Endothelial cell of umbilical vein (primary cell): Measurements from ENCODE around the gene SLC22A17. TPM values are rescaled to one million over a fixed set of nuclear protein-coding genes. Genes with fewer than 3 reads are reported as not detected.

Source experiments
- BruUV-seq: library from RNA; stranded (reverse); fragments of 400-500 nt; replicated peaks from 2 replicates; lab custom pipeline; 2021; lab: Mats Ljungman, UMichigan
- CTCF ChIA-PET: fragments of 300-600, 350-600 bp; sonication (Branson Sonifier 250); formaldehyde crosslinking; loops from one replicate; lab custom pipeline; 2021; ENCODE audit warnings: antibody characterized with exemption, inconsistent platforms; lab: Charles Lee
- POLR2A ChIA-PET: fragments of 300-600, 350-600 bp; sonication (Branson Sonifier 250); formaldehyde crosslinking; loops from one replicate; lab custom pipeline; 2021; ENCODE audit warnings: antibody characterized with exemption, inconsistent platforms; lab: Charles Lee
- DNase-seq: peaks from one replicate; pipeline ENCODE4 v3.0.0-alpha.2; 2011; ENCODE audit warnings: low read depth, low spot score
- FAIRE-seq: peaks from 2 replicates; lab custom pipeline; 2011; peaks lifted over from hg19 to GRCh38; lab: Jason Lieb, UNC
- H2AFZ ChIP-seq: 2 replicates; pipeline ENCODE4 v1.6.0; 2012; ENCODE audit warnings: low read depth, low read length, control low read depth, inconsistent platforms
- H3K27ac ChIP-seq: 2 replicates; pipeline ENCODE4 v1.5.1; 2011; ENCODE audit warnings: low read depth, mild to moderate bottlenecking, control low read depth, low read length, moderate library complexity; ENCODE audit not compliant: insufficient read depth
- H3K27me3 ChIP-seq, 2 experiments: 2 replicates each; pipeline versions ENCODE4 v1.6.0 to v1.6.1; 2011; ENCODE audit warnings: low read length in 2 of 2, mixed read lengths in 1 of 2; ENCODE audit not compliant: control insufficient read depth in 2 of 2, insufficient read depth in 2 of 2
- H3K36me3 ChIP-seq, 2 experiments: 2 replicates in 1 of 2; 3 replicates in 1 of 2; pipeline ENCODE4 v1.5.1; 2011; ENCODE audit warnings: low read length in 2 of 2, mild to moderate bottlenecking in 1 of 2, moderate library complexity in 1 of 2; ENCODE audit not compliant: control insufficient read depth in 2 of 2, insufficient read depth in 2 of 2; ENCODE audit errors: extremely low read depth in 1 of 2
- H3K4me1 ChIP-seq: 3 replicates; pipeline ENCODE4 v1.5.1; 2011; ENCODE audit warnings: mild to moderate bottlenecking, low read length; ENCODE audit not compliant: control insufficient read depth, insufficient read depth; ENCODE audit errors: extremely low read depth
- H3K4me2 ChIP-seq: 2 replicates; pipeline ENCODE4 v1.6.1; 2011; ENCODE audit warnings: low read length, control low read depth, mixed read lengths; ENCODE audit not compliant: insufficient read depth
- H3K4me3 ChIP-seq, 3 experiments: fragments of 200-600 bp in 1 of 3; sonication (generic), shearing (Covaris generic) in 1 of 3; replicated peaks in 1 of 3; 2 replicates each; pipeline ENCODE4 v1.5.1; 2011 to 2016; ENCODE audit warnings: control low read depth in 3 of 3, low read length in 3 of 3, mild to moderate bottlenecking in 2 of 3, inconsistent platforms in 1 of 3, low read depth in 1 of 3, moderate library complexity in 1 of 3; ENCODE audit not compliant: insufficient read depth in 1 of 3
- H3K79me2 ChIP-seq: 2 replicates; pipeline ENCODE4 v1.6.0; 2012; ENCODE audit warnings: low read length, inconsistent platforms; ENCODE audit not compliant: control insufficient read depth, insufficient read depth
- H3K9ac ChIP-seq: replicated peaks from 2 replicates; pipeline ENCODE3; 2011; ENCODE audit warnings: low read length, control low read depth; ENCODE audit not compliant: insufficient read depth; ENCODE audit errors: extremely low read depth
- H3K9me1 ChIP-seq: replicated peaks from 3 replicates; pipeline ENCODE4 v1.6.0; 2011; ENCODE audit warnings: mild to moderate bottlenecking, low read length; ENCODE audit not compliant: control insufficient read depth, insufficient read depth; ENCODE audit errors: extremely low read depth
- H3K9me3 ChIP-seq: replicated peaks from 2 replicates; pipeline ENCODE4 v1.5.1; 2012; ENCODE audit warnings: low read length, inconsistent platforms; ENCODE audit not compliant: control insufficient read depth, insufficient read depth
- H4K20me1 ChIP-seq: replicated peaks from 2 replicates; pipeline ENCODE3; 2011; ENCODE audit warnings: mild to moderate bottlenecking, low read length; ENCODE audit not compliant: control insufficient read depth, insufficient read depth; ENCODE audit errors: extremely low read depth
- EZH2 ChIP-seq: IDR thresholded peaks from 2 replicates; pipeline ENCODE4 v1.6.1; 2012; ENCODE audit warnings: borderline replicate concordance, low read depth, mild to moderate bottlenecking, moderate library complexity, low read length, inconsistent platforms; ENCODE audit not compliant: severe bottlenecking
- GATA2 ChIP-seq: IDR thresholded peaks from 2 replicates; pipeline ENCODE4 v1.7.0; 2011; ENCODE audit warnings: low read depth, mild to moderate bottlenecking, moderate library complexity, mixed read lengths, low read length; ENCODE audit not compliant: insufficient read length, insufficient read depth
- MAX ChIP-seq: IDR thresholded peaks from 2 replicates; pipeline ENCODE4 v1.6.1; 2011; ENCODE audit not compliant: insufficient read depth, insufficient read length
- POLR2A ChIP-seq: IDR thresholded peaks from 2 replicates; pipeline ENCODE4 v1.6.1; 2012; ENCODE audit warnings: low read depth, mild to moderate bottlenecking, control low read depth, low read length
- POLR2AphosphoS5 ChIP-seq: IDR thresholded peaks from 2 replicates; pipeline ENCODE4 v1.6.1; 2012; ENCODE audit warnings: low read depth, mild to moderate bottlenecking, control low read depth, low read length, moderate library complexity; ENCODE audit not compliant: insufficient read depth
- dilution Hi-C: fragments of 300-500 bp; cut with MboI; formaldehyde crosslinking; loops from one replicate; pipeline ENCODE4 v1.15.0; 2019; ENCODE audit warnings: low sequenced_read_pairs; ENCODE audit not compliant: extremely low pct_ligation_motif_present
- intact Hi-C: fragments of 100-400 bp; cut with micrococcal nuclease; formaldehyde crosslinking; loops from one replicate; pipeline ENCODE4 v1.10.0; 2022
- polyA plus RNA-seq, 4 experiments: library from polyadenylated mRNA; depleted of rRNA in 3 of 4; stranded (reverse) in 3 of 4; unstranded in 1 of 4; fragments of >200 nt; gene quantifications; 2 replicates each; pipeline versions ENCODE4 v1.2.1 to v1.2.3, GENCODE V29; 2011 to 2012; ENCODE audit warnings: missing spikeins in 1 of 4
- total RNA-seq: library from RNA; stranded (reverse); gene quantifications from 2 replicates; pipeline ENCODE4 v1.2.3, GENCODE V29; 2021
- TF ChIP-seq, protein P1 (sequence below), 2 donors: IDR thresholded peaks; 1 replicate in 1 of 2; 2 replicates in 1 of 2; pipeline ENCODE4 v1.5.1; 2011; ENCODE audit warnings: low read length in 2 of 2, mild to moderate bottlenecking in 2 of 2, moderate library complexity in 2 of 2, control low read depth in 1 of 2, inconsistent platforms in 1 of 2, low read depth in 1 of 2; ENCODE audit not compliant: insufficient read depth in 1 of 2; ENCODE audit errors: extremely low read depth in 1 of 2

Gene SLC22A17
- total and polyA plus RNA-seq, 2 donors (not counting 3 experiments of a cell fraction or from before 2014, with no cell fraction given) = 2.9 to 4.6 TPM

DNA sequence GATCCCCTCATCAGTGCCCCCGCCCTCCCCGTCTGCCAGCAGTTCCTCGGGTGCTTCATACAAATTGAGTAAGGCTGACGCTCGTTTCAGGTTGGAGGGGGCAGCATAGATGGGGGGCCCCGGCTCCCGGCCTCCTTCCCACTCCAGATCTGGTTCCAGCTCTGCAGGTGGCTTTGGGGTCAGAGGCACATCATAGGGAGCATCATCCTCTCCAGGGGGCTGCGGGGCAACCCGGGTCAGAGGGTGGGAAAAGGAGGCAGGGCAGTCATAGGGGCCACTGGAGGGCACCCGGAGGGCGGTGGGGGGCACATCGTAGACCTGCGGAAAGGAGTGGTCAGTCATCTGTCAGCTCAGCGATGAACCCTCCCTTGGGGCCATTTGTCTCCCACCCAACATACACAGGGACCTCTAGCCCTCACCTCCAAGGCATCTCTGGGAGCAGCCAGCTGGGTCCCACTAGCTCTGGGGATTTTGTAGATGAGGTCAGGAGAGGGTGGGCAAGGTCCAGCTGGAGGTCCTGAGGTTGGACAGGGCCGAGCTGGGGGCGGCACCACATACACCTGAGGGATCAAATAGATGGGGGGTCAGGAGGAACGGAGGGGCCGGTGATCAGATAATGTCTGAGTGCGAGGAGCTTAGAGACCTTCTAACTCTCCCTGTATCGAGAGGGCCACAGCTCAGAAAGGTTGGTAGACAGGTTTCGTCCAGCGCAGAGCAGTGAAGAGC lies 7.2 kb upstream of the SLC22A17 start:
- Histone ChIP-seq H3K4me3 (no peak overlapping the region), H3K9ac (no peak overlapping the region), H3K4me2 (no peak overlapping the region), H3K4me1 (no peaks in the 10 kb centered on the region), H4K20me1 (no peaks in the 10 kb centered on the region), H2AFZ (no peak overlapping the region), H3K79me2 (no peaks in the 10 kb centered on the region), H3K9me1 (no peaks in the 10 kb centered on the region), H3K36me3 (no peaks in the 10 kb centered on the region), H3K9me3 (no peaks in the 10 kb centered on the region), H3K27me3 (peaks cover 16 to 19% of the 10 kb centered on the region in 2 experiments), H3K27ac (no peak overlapping the region)
- no TSS peak for BruUV-seq
- intact Hi-C loops (no loop called here), dilution Hi-C loops (no loop called here)
- FAIRE-seq (no peak), DNase-seq (no peak)
- TF ChIP-seq POLR2A (no peak), GATA2 (no peak), MAX (no peak), POLR2AphosphoS5 (no peak), EZH2 (no peak)
- TF ChIP-seq, protein P1, sequence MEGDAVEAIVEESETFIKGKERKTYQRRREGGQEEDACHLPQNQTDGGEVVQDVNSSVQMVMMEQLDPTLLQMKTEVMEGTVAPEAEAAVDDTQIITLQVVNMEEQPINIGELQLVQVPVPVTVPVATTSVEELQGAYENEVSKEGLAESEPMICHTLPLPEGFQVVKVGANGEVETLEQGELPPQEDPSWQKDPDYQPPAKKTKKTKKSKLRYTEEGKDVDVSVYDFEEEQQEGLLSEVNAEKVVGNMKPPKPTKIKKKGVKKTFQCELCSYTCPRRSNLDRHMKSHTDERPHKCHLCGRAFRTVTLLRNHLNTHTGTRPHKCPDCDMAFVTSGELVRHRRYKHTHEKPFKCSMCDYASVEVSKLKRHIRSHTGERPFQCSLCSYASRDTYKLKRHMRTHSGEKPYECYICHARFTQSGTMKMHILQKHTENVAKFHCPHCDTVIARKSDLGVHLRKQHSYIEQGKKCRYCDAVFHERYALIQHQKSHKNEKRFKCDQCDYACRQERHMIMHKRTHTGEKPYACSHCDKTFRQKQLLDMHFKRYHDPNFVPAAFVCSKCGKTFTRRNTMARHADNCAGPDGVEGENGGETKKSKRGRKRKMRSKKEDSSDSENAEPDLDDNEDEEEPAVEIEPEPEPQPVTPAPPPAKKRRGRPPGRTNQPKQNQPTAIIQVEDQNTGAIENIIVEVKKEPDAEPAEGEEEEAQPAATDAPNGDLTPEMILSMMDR (IDR thresholded peaks at IDR 0.05; ENCODE audit: extremely low read depth in 1 of 2, insufficient read depth in 1 of 2, low read depth in 1 of 2, low read length in 2 of 2) = no peak
- ChIA-PET POLR2A (no interaction called here), CTCF (interaction anchor here (0.5 to 1.6 kb wide), 5 partner anchors 14 to 150 kb away, joined by 3 to 4 read pairs (median 4); no protein-coding TSS in a partner anchor)
